ENCODE data around the gene HECW1. TPM values are rescaled to one million over a fixed set of nuclear protein-coding genes. Genes with fewer than 3 reads are reported as not detected.

The HECW1 gene
- total and polyA plus RNA-seq, 2 donors (not counting 1 experiment from before 2014, with no cell fraction given) = not detected

DNA sequence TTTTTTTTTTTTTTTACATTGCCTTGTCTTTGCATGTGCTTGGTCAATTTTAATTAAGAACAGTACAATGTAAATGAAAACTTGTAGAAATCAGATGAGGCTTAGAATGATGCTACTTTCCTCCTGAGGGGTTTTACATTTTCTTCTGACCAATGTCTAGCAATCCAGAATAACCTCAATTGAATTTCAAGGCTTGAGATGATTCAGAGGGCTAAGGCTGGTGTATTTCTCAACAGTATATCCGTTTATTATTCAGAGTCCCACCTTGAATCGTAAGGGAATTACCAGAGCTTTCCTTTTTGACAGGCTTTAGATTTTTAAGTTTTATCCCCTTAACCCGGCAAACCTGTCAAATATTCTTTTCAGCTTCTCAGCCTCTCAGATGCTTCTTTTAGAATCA is 239.2 kb downstream of the HECW1 start:
- peaks cover 56% of the 10 kb centered on the region for H3K27me3 Mint-ChIP-seq
- intact Hi-C loops (cut with micrococcal nuclease) = no loop called here

DNA sequence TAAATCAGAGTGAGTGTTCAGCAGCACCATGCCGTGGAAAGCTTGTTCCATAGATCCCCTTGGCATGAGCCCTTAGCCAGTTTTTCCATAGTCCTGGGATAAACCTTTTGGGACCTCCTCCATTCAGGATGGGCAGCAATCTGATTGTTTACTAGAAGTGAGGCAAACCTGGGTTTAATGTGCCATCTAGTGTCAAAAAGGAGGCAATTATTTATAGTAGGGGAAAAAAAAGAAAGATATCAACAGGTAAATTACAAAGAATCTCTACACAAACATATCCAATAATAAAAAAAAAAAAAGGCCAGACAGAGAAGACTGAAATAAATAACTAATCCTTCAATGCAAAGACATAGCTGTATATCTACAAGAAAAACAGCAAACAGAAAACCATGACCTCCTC is 241.5 kb downstream of the HECW1 start:
- POLR2A ChIA-PET = no interaction called here
- H3K9me3 ChIP-seq (ENCODE audit: control extremely low read depth in 1 of 3, control insufficient read depth in 2 of 3, insufficient read depth in 1 of 3, low read length in 2 of 3) = no peaks in the 10 kb centered on the region
- no peak overlapping the region for H3K4me3 ChIP-seq (ENCODE audit: control extremely low read depth in 1 of 5, extremely low read depth in 1 of 5, insufficient read depth in 1 of 5, low read depth in 2 of 5, low read length in 4 of 5)
- Mint-ChIP-seq H3K9me3 (ENCODE audit: insufficient read depth) (peaks cover 3% of the 10 kb centered on the region), H3K4me1 (no peaks in the 10 kb centered on the region), H3K27ac (no peak overlapping the region), H3K27me3 (peaks cover 47% of the 10 kb centered on the region), H3K4me3 (no peak overlapping the region)
- no peaks in the 10 kb centered on the region for H4K20me1 ChIP-seq (ENCODE audit: control insufficient read depth, insufficient read depth, low read length, poor library complexity, severe bottlenecking)
- no peaks in the 10 kb centered on the region for H3K4me1 ChIP-seq (ENCODE audit: control insufficient read depth in 2 of 2, insufficient read depth in 2 of 2, low read length in 2 of 2)
- no peaks in the 10 kb centered on the region for H3K79me2 ChIP-seq (ENCODE audit: control insufficient read depth, insufficient read depth, low read length)
- no peak overlapping the region for H2AFZ ChIP-seq (ENCODE audit: insufficient read depth, low read depth, low read length, poor library complexity, severe bottlenecking)
- TF ChIP-seq, protein P1, sequence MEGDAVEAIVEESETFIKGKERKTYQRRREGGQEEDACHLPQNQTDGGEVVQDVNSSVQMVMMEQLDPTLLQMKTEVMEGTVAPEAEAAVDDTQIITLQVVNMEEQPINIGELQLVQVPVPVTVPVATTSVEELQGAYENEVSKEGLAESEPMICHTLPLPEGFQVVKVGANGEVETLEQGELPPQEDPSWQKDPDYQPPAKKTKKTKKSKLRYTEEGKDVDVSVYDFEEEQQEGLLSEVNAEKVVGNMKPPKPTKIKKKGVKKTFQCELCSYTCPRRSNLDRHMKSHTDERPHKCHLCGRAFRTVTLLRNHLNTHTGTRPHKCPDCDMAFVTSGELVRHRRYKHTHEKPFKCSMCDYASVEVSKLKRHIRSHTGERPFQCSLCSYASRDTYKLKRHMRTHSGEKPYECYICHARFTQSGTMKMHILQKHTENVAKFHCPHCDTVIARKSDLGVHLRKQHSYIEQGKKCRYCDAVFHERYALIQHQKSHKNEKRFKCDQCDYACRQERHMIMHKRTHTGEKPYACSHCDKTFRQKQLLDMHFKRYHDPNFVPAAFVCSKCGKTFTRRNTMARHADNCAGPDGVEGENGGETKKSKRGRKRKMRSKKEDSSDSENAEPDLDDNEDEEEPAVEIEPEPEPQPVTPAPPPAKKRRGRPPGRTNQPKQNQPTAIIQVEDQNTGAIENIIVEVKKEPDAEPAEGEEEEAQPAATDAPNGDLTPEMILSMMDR (IDR thresholded peaks at IDR 0.05) = no peak
- no peak for TF ChIP-seq EZH2 (IDR thresholded peaks at IDR 0.05; ENCODE audit: borderline replicate concordance, insufficient read depth, low read depth, low read length, poor library complexity, severe bottlenecking)
- peaks cover 0 to 18% (median 10%) of the 10 kb centered on the region in 4 experiments for H3K27me3 ChIP-seq (replicated peaks in 1 of 4; ENCODE audit: control extremely low read depth in 1 of 4, control insufficient read depth in 3 of 4, insufficient read depth in 4 of 4, low read length in 3 of 4)
- H3K9ac ChIP-seq (ENCODE audit: low read length) = no peak overlapping the region
- DNase-seq = no peak
- no CpG with 5 or more reads among the region's 1 CpG for WGBS (ENCODE audit: insufficient coverage)
- no peak overlapping the region for H3K4me2 ChIP-seq (replicated peaks; ENCODE audit: low read depth, low read length, poor library complexity, severe bottlenecking)
- no peak for ATAC-seq (ENCODE audit: low read depth)
- H3K36me3 ChIP-seq (replicated peaks in 1 of 2; ENCODE audit: control extremely low read depth in 1 of 2, control insufficient read depth in 1 of 2, extremely low read depth in 1 of 2, insufficient read depth in 2 of 2, low read length in 1 of 2) = no peaks in the 10 kb centered on the region
- H3K27ac ChIP-seq (ENCODE audit: low read length in 2 of 2) = no peak overlapping the region
- CTCF ChIA-PET = no interaction called here
- intact Hi-C loops (cut with micrococcal nuclease) = no loop called here

More for the DNA sequence above, 239.2 kb downstream of the HECW1 start:
- Mint-ChIP-seq H3K9me3 (ENCODE audit: insufficient read depth) (peaks cover 3% of the 10 kb centered on the region), H3K4me1 (no peaks in the 10 kb centered on the region), H3K27ac (no peak overlapping the region), H3K4me3 (no peak overlapping the region)
- DNase-seq = no peak
- Histone ChIP-seq H3K27me3 (replicated peaks in 1 of 4; ENCODE audit: control extremely low read depth in 1 of 4, control insufficient read depth in 3 of 4, insufficient read depth in 4 of 4, low read length in 3 of 4) (peaks cover 0 to 18% (median 10%) of the 10 kb centered on the region in 4 experiments), H3K27ac (ENCODE audit: low read length in 2 of 2) (no peak overlapping the region), H3K9ac (ENCODE audit: low read length) (no peak overlapping the region), H2AFZ (ENCODE audit: insufficient read depth, low read depth, low read length, poor library complexity, severe bottlenecking) (no peak overlapping the region), H3K36me3 (replicated peaks in 1 of 2; ENCODE audit: control extremely low read depth in 1 of 2, control insufficient read depth in 1 of 2, extremely low read depth in 1 of 2, insufficient read depth in 2 of 2, low read length in 1 of 2) (no peaks in the 10 kb centered on the region), H3K4me2 (replicated peaks; ENCODE audit: low read depth, low read length, poor library complexity, severe bottlenecking) (no peak overlapping the region), H3K9me3 (ENCODE audit: control extremely low read depth in 1 of 3, control insufficient read depth in 2 of 3, insufficient read depth in 1 of 3, low read length in 2 of 3) (no peaks in the 10 kb centered on the region), H3K79me2 (ENCODE audit: control insufficient read depth, insufficient read depth, low read length) (no peaks in the 10 kb centered on the region), H3K4me3 (ENCODE audit: control extremely low read depth in 1 of 5, extremely low read depth in 1 of 5, insufficient read depth in 1 of 5, low read depth in 2 of 5, low read length in 4 of 5) (no peak overlapping the region), H3K4me1 (ENCODE audit: control insufficient read depth in 2 of 2, insufficient read depth in 2 of 2, low read length in 2 of 2) (no peaks in the 10 kb centered on the region), H4K20me1 (ENCODE audit: control insufficient read depth, insufficient read depth, low read length, poor library complexity, severe bottlenecking) (no peaks in the 10 kb centered on the region)
- TF ChIP-seq EZH2 (IDR thresholded peaks at IDR 0.05; ENCODE audit: borderline replicate concordance, insufficient read depth, low read depth, low read length, poor library complexity, severe bottlenecking) = no peak
- TF ChIP-seq, protein P1 (IDR thresholded peaks at IDR 0.05) = no peak
- no peak for ATAC-seq (ENCODE audit: low read depth)
- POLR2A ChIA-PET = no interaction called here
- CTCF ChIA-PET = no interaction called here
- WGBS (ENCODE audit: insufficient coverage) = 100% methylated on average over 3 of the region's 3 CpGs

Data from B cell (primary cell).